Activated naive CD8-positive, alpha-beta T cell (primary cell): Measurements from ENCODE around the gene ZBTB37.
"Not testable (repeated sequence)": the region's sequence is repeated elsewhere in the genome, so short reads cannot be mapped to it uniquely, and the experiment has no call there.

ENCODE experiments used
- H3K27ac Mint-ChIP-seq: one replicate; pipeline ENCODE4 v1.8.0; 2021; ENCODE audit warnings: mixed read lengths
- H3K27me3 Mint-ChIP-seq: one replicate; pipeline ENCODE4 v1.8.0; 2021; ENCODE audit warnings: mixed read lengths
- H3K36me3 Mint-ChIP-seq: one replicate; pipeline ENCODE4 v1.8.0; 2021; ENCODE audit warnings: mixed read lengths
- H3K4me1 Mint-ChIP-seq: one replicate; pipeline ENCODE4 v1.8.0; 2021; ENCODE audit warnings: low read depth, mixed read lengths
- H3K4me3 Mint-ChIP-seq: one replicate; pipeline ENCODE4 v1.8.0; 2021; ENCODE audit warnings: mild to moderate bottlenecking, mixed read lengths
- H3K9me3 Mint-ChIP-seq: one replicate; pipeline ENCODE4 v1.8.0; 2021; ENCODE audit warnings: low read depth, mixed read lengths

The ZBTB37 gene

GRCh38 chr1:173876732-173877131 is 8.6 kb downstream of the ZBTB37 start:
- no peaks in the 10 kb centered on the region for H3K9me3 Mint-ChIP-seq
- peaks cover 6% of the 10 kb centered on the region for H3K4me1 Mint-ChIP-seq
- no peaks in the 10 kb centered on the region for H3K27me3 Mint-ChIP-seq
- no peak overlapping the region for H3K27ac Mint-ChIP-seq
- peaks cover 12% of the 10 kb centered on the region for H3K36me3 Mint-ChIP-seq
- no peak overlapping the region for H3K4me3 Mint-ChIP-seq

DNA sequence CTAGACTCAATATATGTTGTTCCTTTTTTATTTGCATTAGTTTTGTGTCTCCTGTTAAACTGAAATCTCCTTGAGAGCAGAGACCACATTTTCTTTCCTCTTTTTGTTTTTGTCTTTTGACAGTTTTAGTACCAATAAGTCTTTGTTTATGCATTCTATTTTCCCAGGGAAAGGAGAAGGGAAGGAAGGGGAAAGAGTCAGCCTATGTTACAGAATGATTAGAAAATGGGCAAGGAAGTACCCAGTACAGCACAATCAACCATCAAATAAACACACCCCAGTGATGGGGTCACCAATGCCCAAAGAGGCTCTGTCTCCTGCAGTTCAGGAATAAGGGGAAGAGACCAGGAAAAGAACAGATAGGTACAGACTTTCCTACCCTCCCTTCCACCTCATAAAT is 10.1 kb downstream of the ZBTB37 start:
- H3K9me3 Mint-ChIP-seq = no peaks in the 10 kb centered on the region
- no peaks in the 10 kb centered on the region for H3K27me3 Mint-ChIP-seq
- no peaks in the 10 kb centered on the region for H3K4me1 Mint-ChIP-seq
- peaks cover 12% of the 10 kb centered on the region for H3K36me3 Mint-ChIP-seq
- no peak overlapping the region for H3K4me3 Mint-ChIP-seq
- no peak overlapping the region for H3K27ac Mint-ChIP-seq

DNA sequence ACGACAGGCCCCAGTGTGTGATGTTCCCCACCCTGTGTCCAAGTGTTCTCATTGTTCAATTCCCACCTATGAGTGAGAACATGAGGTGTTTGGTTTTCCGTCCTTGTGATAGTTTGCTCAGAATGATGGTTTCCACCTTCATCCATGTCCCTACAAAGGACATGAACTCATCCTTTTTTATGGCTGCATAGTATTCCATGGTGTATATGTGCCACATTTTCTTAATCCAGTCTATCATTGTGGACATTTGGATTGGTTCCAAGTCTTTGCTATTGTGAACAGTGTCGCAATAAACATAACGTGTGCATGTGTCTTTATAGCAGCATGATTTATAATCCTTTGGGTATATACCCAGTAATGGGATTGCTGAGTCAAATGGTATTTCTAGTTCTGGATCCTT is 12.9 kb downstream of the ZBTB37 start:
- not testable (repeated sequence) for H3K4me1 Mint-ChIP-seq, H3K27ac Mint-ChIP-seq, H3K27me3 Mint-ChIP-seq, H3K4me3 Mint-ChIP-seq, H3K9me3 Mint-ChIP-seq
- H3K36me3 Mint-ChIP-seq = peaks cover 15% of the 10 kb centered on the region

DNA sequence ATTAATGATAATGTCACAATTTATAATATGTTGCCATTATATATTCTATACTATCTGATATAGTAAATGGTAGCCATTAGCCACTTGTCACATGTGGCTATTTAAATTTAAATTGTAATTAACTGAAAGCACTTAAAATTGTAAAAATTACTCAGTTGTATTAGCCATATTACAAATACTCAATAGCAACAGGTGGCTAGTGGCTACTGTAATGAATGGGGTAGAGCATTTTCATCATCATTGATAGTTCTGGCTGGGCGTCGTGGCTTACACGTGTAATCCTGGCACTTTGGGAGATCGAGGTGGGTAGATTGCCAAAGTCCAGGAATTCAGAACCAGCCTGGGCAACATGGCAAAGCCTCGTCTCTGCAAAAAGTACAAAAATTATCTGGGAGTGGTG is 16.5 kb downstream of the ZBTB37 start:
- Mint-ChIP-seq H3K9me3 (no peaks in the 10 kb centered on the region), H3K4me3 (no peak overlapping the region), H3K27me3 (no peaks in the 10 kb centered on the region), H3K36me3 (peaks cover 16% of the 10 kb centered on the region), H3K4me1 (peaks cover 28% of the 10 kb centered on the region), H3K27ac (no peak overlapping the region)

- H3K4me3 Mint-ChIP-seq = no peak overlapping the region
- H3K4me1 Mint-ChIP-seq = peaks cover 33% of the 10 kb centered on the region
- no peak overlapping the region for H3K27ac Mint-ChIP-seq
- no peaks in the 10 kb centered on the region for H3K27me3 Mint-ChIP-seq
- no peaks in the 10 kb centered on the region for H3K9me3 Mint-ChIP-seq
- peaks cover 21% of the 10 kb centered on the region for H3K36me3 Mint-ChIP-seq
Measured at GRCh38 chr1:173886746-173887611, 18.8 kb downstream of the ZBTB37 start.

DNA sequence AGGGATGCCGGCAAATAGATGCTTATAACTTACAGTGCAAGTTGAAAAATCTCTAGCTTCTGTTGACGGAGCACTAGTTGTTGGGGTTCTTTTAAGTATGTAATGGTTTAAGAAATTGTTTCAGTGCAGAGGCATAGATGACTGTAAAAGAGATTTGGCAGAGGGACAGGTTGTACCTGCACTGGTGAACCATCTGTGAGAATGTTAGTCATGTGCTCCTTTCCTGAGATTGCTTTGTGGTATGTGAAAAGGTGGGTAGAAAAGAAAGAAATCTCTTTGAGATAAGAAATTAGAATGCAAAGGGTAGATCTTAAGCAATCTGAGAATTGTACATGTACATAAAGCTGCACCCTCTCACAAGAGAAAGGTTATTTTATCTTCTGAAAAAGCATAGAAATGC is 19.4 kb downstream of the ZBTB37 start:
- H3K27me3 Mint-ChIP-seq = no peaks in the 10 kb centered on the region
- peaks cover 25% of the 10 kb centered on the region for H3K36me3 Mint-ChIP-seq
- H3K27ac Mint-ChIP-seq = no peak overlapping the region
- peaks cover 36% of the 10 kb centered on the region for H3K4me1 Mint-ChIP-seq
- H3K4me3 Mint-ChIP-seq = no peak overlapping the region
- H3K9me3 Mint-ChIP-seq = no peaks in the 10 kb centered on the region

DNA sequence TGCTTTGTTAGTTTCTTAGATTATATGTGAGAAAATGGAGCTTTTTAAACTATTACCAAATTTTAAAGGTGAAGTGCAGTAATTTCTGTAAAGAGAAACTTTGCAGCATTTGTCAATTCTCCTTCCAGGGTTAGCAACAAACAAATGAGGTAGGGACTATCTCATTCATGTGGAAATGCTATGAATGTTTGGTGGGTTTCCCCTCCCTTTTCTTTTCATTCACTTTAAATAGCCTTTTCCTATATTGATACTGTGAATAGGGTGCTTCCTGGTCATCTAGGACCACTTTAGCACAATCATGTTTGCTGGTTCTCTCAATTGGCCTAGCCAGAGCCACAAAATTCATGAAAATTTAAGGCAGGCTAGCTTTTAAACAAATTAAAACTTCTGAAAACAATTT is 20.6 kb downstream of the ZBTB37 start:
- Mint-ChIP-seq H3K4me3 (no peak overlapping the region), H3K4me1 (peaks cover 36% of the 10 kb centered on the region), H3K9me3 (no peaks in the 10 kb centered on the region), H3K36me3 (peaks cover 31% of the 10 kb centered on the region), H3K27ac (no peak overlapping the region), H3K27me3 (no peaks in the 10 kb centered on the region)

DNA sequence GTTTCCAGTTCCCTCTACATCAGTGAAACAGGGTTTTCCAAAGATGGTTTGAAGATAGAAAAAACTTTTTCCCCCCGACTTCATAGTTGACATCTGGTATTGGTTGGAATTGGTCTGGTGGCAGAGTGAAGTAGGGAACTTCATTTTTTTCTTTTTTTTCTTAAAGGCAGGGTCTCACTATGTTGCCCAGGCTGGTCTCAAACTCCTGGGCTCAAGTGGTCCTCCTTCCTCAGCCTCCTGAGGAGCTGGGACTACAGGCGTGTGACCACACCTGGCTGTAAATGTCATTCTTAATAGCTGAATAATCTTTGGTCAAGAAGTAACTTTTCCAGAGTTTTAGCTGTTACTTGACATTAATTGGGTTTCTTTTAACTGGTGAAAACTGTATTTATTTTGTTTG is 21.7 kb downstream of the ZBTB37 start:
- H3K36me3 Mint-ChIP-seq = peaks cover 33% of the 10 kb centered on the region
- no peaks in the 10 kb centered on the region for H3K9me3 Mint-ChIP-seq
- H3K4me1 Mint-ChIP-seq = peaks cover 38% of the 10 kb centered on the region
- no peaks in the 10 kb centered on the region for H3K27me3 Mint-ChIP-seq
- no peak overlapping the region for H3K27ac Mint-ChIP-seq
- no peak overlapping the region for H3K4me3 Mint-ChIP-seq

DNA sequence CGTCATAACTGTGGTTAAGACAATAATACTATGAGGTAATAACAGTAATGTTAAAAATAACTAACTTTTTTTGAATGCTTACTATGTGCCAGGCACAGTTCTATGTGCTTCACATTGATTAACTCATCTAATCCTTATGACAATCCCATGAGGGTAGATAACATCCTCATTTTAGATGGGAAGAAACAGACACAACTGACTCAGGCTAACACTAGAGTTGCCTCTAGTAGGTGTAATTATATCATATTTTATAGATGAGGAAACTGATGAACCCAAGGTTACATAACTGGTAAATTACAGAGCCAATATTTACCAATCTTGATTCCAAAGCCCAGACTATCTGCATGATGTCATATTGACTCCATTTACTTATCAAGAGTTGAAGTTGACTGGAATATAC is 25.4 kb downstream of the ZBTB37 start:
- H3K4me3 Mint-ChIP-seq = no peak overlapping the region
- H3K27ac Mint-ChIP-seq = no peak overlapping the region
- H3K9me3 Mint-ChIP-seq = no peaks in the 10 kb centered on the region
- H3K36me3 Mint-ChIP-seq = peaks cover 23% of the 10 kb centered on the region
- H3K4me1 Mint-ChIP-seq = peaks cover 15% of the 10 kb centered on the region
- no peaks in the 10 kb centered on the region for H3K27me3 Mint-ChIP-seq

GRCh38 chr1:173894189-173894588 is 26.0 kb downstream of the ZBTB37 start:
- Mint-ChIP-seq H3K4me1 (peaks cover 12% of the 10 kb centered on the region), H3K36me3 (peaks cover 26% of the 10 kb centered on the region), H3K9me3 (no peaks in the 10 kb centered on the region), H3K27me3 (no peaks in the 10 kb centered on the region), H3K27ac (no peak overlapping the region), H3K4me3 (no peak overlapping the region)

- Mint-ChIP-seq H3K4me3 (no peak overlapping the region), H3K27me3 (no peaks in the 10 kb centered on the region)
Measured at GRCh38 chr1:173900427-173900826, 32.2 kb downstream of the ZBTB37 start.

DNA sequence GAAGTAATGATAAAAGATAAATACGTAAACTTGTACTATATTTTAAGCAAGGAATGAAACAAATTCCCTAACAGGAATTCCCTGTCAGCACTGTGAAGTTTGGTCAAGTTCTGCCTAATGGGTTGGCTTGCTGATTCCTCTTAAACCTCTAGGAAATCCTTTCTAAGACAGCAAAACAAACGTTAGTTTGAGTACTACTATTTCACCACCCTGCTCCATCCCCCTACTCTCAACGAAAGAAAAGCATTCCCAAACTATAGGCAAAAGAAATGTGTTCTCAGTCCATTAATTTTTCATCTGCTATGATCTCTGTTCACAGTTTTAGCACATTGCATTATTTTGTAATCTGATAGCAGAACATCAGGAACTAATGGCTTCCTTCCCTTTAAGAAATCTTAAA is 32.8 kb downstream of the ZBTB37 start:
- H3K4me1 Mint-ChIP-seq = peaks cover 5% of the 10 kb centered on the region
- no peak overlapping the region for H3K27ac Mint-ChIP-seq
- H3K9me3 Mint-ChIP-seq = no peaks in the 10 kb centered on the region
- H3K4me3 Mint-ChIP-seq = no peak overlapping the region
- H3K27me3 Mint-ChIP-seq = no peaks in the 10 kb centered on the region
- H3K36me3 Mint-ChIP-seq = peaks cover 17% of the 10 kb centered on the region

More at GRCh38 chr1:173900427-173900826, 32.2 kb downstream of the ZBTB37 start:
- H3K9me3 Mint-ChIP-seq = no peaks in the 10 kb centered on the region
- peaks cover 5% of the 10 kb centered on the region for H3K4me1 Mint-ChIP-seq
- H3K27ac Mint-ChIP-seq = no peak overlapping the region
- H3K36me3 Mint-ChIP-seq = peaks cover 16% of the 10 kb centered on the region

GRCh38 chr1:173903827-173904531 is 35.8 kb downstream of the ZBTB37 start:
- H3K27me3 Mint-ChIP-seq = no peaks in the 10 kb centered on the region
- no peak overlapping the region for H3K27ac Mint-ChIP-seq
- no peak overlapping the region for H3K4me3 Mint-ChIP-seq
- peaks cover 5% of the 10 kb centered on the region for H3K4me1 Mint-ChIP-seq
- no peaks in the 10 kb centered on the region for H3K9me3 Mint-ChIP-seq
- peaks cover 16% of the 10 kb centered on the region for H3K36me3 Mint-ChIP-seq

DNA sequence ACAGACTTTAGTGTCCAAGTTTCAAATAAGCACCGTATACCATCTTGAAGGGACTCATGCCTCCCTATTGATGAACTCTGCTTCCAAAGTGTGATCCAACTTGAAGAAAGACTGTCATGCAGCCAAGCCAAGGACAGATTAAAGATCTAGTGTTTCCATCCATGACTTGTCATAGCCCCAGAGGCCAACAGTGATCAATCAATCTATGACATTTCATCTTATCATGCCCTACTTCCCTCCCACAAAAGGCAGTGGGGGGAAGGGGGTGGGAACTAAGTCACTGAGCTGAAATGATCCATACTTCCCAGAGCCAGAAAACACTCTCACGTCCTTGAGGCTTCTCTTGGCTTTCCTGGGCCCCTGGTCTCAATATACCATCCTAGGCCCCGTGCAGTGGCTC is 44.9 kb downstream of the ZBTB37 start:
- Mint-ChIP-seq H3K36me3 (peaks cover 8% of the 10 kb centered on the region), H3K27ac (no peak overlapping the region), H3K27me3 (no peaks in the 10 kb centered on the region), H3K9me3 (no peaks in the 10 kb centered on the region), H3K4me3 (no peak overlapping the region), H3K4me1 (no peaks in the 10 kb centered on the region)

DNA sequence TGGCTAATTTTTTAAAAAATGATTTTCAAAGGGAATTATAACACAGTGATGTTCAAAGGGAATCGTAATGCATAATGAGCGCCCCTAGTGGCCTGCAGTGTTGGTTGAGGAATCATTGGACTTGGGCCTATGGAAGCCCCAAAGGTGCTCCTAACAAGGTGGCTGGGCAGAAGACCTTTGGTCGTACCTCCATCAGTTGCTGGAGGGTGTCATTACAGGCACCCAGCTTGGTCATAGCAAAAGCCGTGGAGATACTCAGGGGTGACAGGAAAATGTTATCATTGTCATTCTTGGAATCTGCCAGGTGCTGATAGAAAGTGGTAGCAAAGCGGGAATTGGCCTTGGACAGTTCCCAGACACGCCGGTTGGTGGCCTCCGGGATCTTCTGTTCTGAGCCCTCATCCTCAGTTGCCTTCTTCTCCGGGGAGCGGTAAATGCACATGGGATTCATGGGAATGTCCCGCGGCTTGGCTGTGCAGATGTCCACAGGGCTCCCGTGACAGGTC is 46.2 kb downstream of the ZBTB37 start:
- Mint-ChIP-seq H3K36me3 (peaks cover 4% of the 10 kb centered on the region), H3K27ac (no peak overlapping the region), H3K4me3 (no peak overlapping the region), H3K27me3 (no peaks in the 10 kb centered on the region), H3K9me3 (no peaks in the 10 kb centered on the region), H3K4me1 (no peaks in the 10 kb centered on the region)
